GM19372 (cell line): ENCODE data around the gene GUCD1.
"Not testable (repeated sequence)": the region's sequence is repeated elsewhere in the genome, so short reads cannot be mapped to it uniquely, and the experiment has no call there.

Source experiments
- ATAC-seq: cut with Tn5 transposase; IDR thresholded peaks from one replicate; pipeline ENCODE4 v1.9.1; 2021; ENCODE audit warnings: mild to moderate bottlenecking, low read depth, moderate library complexity; ENCODE audit not compliant: unreplicated experiment

The GUCD1 gene

DNA sequence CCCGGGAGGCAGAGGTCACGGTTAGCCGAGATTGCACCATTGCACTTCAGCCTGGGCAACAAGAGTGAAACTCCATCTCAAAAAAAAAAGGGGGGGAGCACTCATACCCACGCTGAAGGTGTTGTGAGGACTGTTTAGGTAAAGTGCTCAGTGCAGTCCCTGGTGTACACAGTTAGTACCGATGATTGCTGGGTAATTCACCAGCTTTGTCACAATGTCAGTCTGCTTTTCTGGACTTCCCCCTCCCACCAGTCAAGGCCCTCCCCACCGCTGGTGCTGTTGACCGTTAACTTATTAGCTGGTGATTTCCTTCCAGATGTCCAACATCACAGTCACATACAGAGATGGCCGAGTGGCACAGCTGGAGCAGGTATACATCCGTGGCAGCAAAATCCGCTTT lies 12.7 kb upstream of the GUCD1 start:
- no peak for ATAC-seq

DNA sequence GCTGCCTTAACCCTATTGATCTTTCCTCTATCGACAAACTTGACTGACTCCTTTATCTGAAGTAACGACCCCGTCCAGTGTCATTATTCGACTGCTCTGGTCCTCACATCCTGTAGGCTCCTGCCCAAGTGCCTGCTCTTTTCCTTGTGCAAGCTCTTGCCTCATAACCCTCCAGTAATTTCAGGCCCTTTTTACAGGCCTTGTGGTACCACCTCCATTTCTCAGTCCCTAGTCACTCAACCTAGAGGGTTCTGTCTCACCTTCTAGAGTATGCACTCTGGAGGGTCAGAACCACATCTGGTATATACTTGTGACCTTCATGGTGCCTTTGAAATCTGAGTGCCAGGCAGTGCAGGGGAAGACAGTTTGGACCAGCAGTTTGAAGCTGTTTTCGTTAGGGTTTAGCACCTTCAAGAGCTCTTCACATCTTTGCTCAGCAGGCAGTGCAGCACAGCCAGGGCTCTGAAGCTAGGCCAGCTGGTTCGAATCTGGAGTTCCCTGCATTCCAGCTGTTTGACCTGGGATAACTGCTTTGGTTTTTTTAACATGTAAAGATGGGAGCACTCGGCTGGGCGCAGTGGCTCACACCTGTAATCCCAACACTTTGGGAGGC lies 12.1 kb upstream of the GUCD1 start:
- no peak for ATAC-seq

DNA sequence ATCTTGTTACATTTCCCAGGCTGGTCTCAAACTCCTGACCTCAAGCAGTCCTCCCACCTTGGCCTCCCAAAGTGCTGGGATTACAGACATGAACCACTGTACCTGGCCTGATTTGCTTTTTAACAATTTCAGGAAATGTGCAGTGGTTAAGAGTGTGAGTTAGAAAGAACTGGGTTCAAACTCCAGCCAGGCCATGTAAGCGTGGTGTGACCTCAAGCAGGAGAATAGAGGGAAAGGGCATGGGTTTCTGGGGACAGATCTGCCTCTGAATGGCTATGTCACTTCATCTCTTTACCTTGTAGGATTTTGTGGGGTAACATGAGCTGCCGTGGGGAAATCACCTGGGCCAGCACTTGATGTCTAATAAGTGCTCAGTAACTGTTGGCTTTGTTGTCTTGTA lies 10.1 kb upstream of the GUCD1 start:
- ATAC-seq, result no peak

DNA sequence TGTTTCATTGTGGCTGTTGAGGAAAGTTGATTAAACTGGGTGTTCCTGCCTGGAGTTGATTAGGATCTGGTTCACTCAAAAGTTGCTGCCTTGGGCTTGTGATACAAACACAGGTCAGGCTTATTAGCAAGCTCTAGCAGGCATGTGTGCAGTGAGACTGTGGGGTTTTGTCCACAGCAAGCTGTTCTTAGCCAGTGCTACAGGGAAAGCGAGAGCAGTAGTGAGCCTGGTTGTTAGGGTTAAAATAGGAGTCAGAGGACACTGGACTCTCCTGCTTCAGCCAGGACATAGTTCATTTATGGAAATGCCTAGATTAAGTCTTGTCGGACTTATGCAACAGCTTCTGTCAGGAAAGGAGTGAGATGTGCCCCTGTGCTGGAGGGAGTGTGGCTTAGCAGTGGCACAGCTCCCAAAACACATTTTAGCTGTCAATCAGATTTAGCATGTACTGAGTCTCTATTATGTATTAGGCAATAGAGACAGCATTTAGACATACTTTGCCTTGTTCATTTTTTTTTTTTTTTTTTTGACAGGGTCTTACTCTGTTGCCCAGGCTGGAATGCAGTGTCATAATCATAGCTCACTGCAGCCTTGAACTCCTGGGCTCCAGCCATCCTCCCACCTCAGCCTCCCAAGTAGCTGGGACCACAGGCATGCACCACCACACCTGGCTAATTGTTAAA lies 9.6 kb upstream of the GUCD1 start:
- no peak for ATAC-seq

DNA sequence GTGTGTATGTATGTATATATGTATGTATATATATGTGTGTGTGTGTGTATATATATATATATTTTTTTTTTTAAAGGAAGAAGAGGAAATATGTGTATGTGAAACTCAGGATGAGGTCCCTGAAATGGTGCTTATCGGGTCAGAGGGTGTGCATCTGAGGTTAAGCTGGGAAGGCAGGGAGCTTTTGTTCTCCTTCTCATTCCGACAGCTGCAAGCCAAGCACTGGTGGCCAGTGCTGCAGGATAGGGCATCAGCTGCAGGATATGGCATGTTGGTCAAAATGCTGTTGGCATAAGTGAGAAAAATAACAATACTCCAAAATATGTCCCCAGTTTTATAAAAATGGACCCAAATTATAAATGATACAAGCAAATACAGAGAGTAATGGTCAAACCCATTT lies 8.3 kb upstream of the GUCD1 start:
- ATAC-seq, result no peak

DNA sequence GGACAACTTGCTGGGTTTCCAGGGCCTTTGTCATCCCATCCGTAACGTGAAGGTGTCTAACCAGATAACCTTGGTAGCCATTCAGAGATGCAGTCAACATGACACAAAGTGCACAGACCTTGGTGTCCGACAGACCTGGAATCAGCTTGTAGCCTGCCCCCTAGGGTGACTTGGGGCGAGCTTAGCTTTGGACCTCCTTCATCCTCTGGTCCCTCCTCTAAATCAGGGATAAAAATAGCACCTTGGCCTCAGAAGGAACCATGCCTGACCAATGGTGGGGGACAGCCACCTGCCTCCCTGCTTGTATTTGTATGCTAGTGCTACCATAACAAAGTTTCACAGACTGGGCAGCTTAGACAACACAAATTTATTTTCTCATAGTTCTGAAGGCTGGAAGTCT lies 4.5 kb upstream of the GUCD1 start:
- no peak for ATAC-seq

DNA sequence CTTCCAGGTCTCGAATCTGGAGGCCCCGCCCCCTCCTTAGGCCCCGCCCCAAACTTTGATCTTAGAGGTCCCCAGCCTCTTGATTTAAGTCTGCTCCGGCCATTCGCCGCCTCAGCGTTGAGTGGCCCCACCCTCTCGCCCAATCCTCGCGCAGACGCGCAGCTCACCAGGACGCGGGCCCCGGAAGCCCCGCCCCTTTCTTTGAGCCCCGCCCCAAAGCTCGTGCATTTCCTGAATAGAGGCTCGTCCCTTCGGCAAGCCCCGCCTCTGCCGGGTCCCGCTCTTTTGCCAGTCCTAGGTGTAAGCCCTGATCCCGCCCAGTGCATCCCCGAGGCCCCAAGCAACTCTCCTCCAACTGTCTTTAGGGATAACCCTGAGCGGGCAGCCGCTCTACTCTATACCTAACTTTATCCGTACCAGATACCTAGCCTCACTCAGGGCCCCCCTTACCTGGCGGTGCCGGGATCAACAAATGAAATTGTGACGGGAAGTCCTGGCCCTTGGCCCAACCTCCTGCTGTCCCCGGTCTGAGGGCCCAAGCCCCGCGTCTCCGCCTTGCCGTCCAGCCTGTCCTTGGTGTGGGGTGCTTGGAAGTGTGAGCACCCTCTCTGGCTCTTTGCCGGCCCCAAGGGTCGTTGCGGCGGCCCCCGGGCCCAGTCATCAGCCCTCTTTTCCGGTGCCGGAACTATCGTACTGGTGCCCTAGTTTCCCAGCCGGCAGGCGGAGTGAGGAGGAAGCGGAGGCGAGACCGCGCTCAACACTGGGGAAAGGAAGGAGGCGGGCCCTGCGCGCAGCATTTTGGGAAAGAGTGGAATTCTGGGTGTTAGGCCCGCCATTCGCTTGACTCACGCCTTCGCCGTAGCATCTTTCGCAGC lies 464 bp upstream of the GUCD1 start, which contains the start of gene SNRPD3:
Gene SNRPD3 (plus strand): TSS at position 835 of the 875 bp plus-strand sequence. CDS start 1,676 bp downstream, outside the sequence.
- peak; percentile 74 for ATAC-seq

DNA sequence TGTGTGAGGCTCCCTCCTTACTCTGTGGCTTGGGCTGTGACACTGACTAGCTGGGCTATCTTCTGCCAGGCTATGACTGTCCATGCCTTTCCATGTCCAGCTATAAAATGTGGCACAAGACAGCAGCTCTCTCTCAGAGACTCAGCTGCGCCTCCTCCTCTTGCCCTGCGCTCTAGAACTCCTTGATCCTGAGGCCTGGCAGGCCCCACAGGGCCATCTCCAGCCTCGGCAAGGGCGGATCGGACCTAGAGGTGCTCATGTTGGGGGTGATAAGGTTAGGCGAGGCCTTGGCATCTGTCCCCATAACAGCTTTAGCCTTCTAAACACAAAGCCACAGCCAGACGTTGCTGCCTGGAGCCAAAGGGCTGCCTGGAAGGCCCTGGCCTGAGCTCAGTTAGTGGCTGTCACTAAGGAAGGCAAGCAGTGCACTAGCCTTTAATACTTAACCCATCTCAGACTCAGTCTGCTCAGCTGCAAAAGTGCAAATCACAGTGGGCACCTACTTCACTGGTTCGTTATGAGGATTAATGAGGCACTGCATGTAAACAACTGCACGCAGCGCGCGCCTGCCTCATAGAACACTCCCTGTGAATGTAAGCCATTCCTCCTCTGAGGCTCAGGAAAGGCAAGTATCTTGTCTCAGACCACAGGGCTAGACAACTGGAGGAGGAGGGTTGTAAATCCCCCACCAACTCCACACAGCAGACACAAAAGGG lies 1.2 kb downstream of the GUCD1 start:
- ATAC-seq, result no peak

DNA sequence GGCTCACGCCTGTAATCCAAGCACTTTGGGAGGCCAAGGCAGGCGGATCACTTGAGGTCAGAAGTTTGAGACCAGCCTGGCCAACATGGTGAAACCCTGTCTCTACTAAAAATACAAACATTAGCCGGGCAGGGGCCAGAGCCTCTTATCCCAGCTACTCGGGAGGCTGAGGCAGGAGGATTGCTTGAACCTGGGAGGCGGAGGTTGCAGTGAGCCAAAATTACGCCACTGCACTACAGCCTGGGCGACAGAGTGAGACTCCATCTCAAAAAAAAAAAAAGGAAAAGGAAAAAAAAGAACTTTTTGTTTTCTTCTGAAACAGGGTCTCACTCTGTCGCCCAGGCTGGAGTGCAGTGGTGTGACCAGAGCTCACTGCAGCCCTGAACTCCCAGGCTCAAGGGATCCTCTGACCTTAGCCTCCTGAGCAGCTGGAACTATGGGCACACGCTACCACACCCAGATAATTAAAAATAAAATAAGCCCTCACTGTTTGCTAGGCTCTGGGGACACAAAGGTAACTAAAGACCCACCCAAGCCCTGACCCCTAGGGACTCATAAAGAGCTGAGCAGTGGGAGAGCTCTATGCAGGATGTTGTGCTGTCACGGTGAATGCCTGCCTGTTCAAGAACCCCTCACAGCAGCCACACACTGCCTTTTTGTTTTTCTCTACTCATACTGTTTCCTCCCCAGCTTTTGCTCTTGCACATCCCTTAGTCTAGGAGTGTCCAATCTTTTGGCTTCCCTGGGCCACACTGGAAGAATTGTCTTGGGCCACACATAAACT lies 2.2 kb downstream of the GUCD1 start:
- not testable (repeated sequence) for ATAC-seq

DNA sequence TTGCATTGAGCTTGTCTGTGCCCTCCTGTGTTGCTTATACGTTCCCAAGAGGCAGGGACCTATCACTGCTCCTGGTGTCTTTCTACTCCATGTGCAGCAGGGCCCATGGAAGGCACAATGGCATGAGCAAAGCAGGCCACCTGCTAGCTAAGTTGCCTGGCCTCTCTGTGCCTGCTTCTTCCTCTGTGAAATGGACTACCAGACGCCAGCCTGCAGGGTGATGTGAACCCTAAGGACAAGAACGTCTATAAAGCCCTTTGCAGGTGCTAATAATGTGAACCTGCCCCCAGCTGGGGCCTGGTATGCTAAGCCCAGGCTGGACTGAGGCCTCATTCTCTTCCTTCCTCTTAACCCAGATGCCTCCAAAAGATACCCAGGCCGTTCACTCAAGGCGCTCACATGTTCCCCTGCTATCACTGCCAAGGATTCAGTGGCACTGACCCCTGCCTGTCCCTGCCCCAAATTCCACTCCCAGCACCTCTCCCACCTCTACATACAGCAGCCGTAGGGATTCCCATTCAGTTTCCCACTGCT lies 4.0 kb downstream of the GUCD1 start:
- no peak for ATAC-seq

DNA sequence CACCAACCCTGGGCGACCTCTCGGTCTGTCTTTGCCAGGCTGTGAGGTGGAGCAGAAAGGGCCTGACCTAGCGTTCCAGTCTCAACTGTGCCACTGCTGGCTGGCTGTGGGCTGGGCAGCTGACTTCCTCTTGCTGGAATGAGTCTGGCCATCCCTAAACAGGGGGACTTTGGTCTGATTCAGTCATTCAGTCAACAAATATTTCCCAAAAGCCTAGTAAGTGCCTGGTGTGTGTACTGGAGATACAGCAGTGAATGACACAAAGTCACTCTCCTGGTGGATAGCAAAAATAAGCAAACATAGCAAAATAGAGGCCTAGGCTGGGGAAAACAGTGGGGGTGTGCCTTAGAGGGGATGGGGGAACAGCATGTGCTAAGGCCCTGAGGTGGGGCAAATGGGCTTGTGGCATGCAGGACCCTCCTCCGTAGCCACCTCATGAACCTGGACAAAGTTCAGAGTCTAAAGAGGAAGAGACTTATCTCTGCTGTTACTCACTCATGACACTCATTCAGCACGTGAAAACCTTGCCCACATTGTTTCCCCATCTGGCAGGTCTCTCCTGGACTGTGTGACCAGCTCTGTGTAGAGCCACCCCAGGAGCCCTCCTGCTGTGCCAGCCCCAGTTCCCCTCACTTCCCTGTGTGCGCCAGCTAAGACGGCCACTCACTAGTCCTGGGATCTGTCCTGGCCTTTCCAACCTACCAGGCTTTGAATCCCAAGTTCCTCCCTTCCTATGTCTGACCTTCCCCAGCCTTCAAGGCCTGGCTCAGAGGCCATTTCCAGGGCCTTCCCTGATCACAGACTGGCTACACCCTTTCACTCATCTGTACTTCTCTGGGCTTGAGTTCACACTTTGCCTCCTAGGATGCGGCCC lies 4.7 kb downstream of the GUCD1 start:
- ATAC-seq, result no peak

DNA sequence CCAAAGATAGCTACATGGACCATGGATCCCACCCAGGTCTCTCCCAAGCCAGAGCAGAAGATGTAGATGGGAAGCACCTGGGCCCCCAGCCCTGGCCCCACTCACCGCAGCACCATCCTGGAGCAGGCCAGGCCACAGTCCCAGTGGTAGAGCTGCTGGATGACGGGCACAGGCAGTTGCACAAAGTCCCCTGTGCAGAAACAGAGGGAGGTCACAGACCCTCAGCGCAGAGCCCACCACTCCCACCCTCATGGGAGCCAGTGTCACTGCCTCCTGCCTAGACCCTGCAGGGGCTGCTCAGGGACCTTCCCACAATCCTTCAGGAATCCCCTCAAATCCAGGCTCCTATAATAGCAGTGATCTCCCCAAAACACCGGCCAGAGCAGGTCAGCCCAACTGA lies 6.1 kb downstream of the GUCD1 start:
- ATAC-seq, result no peak

DNA sequence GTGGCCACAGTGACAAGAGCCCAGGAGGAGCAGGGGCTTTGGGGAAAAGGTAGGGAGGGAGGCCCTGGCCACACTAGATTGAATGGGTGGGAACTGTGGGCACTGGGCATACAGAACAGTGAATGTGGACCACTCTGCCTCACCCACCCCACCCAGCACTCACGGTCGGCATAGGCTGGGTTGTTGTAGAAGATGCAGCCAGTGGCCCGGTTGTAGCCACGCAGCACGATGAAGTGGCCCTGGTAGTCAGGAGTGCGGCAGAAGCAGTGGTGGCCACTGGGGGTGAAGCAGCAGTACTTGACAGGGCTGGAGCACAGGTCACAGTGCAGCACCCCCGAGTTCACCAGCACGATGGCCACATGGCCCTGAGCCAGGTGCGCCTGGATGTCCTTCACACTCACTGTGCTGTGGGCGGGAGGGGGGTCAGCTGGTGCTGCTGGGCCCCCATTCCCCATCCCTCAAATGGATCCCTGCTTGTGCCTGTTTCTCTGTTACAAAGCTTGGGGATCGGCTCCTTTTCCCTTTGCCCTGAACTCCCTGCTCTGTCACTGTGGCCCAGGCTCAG lies 11.2 kb downstream of the GUCD1 start:
- no peak for ATAC-seq

DNA sequence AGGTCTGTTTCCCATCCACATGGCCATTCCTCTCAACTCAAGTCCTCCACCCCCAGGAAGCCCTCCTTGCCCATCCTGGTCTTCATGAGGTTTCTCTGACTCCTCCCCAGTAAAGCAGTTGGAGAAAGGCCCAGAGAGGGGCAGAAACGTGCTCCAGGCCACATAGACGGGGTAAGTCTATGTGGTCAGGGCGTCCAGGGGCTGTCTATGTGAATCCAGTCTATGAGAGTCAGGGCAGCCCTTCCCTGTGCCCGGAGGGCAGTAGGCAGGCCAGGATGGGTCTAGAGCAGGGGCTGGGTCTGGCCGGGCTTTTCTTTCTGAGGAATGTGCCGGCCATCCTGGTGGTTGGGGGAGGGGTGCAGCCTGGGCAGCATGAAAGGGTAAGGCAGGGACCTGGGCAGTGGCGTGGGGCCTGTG lies 11.7 kb downstream of the GUCD1 start:
- ATAC-seq, result no peak

DNA sequence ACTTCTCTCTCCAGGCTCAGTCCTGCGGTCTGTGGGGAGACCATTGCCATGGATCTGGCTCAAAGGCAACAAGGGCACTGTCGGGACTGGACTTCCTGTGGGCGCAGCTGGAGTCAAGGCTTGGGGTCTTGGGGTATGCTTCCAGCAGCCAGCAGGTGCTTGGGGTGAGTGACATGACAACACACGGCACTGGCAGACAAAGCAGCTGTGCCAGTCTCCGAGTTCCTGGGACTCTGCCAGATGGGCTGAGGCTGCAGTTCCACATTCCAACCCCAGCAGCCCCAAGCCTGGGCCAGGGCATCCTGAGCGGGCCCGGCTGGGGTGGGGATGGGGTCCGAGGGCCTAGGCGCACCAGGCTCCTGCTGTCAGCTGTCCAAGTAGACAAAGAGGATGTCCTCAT lies 12.3 kb downstream of the GUCD1 start:
- ATAC-seq, result no peak

DNA sequence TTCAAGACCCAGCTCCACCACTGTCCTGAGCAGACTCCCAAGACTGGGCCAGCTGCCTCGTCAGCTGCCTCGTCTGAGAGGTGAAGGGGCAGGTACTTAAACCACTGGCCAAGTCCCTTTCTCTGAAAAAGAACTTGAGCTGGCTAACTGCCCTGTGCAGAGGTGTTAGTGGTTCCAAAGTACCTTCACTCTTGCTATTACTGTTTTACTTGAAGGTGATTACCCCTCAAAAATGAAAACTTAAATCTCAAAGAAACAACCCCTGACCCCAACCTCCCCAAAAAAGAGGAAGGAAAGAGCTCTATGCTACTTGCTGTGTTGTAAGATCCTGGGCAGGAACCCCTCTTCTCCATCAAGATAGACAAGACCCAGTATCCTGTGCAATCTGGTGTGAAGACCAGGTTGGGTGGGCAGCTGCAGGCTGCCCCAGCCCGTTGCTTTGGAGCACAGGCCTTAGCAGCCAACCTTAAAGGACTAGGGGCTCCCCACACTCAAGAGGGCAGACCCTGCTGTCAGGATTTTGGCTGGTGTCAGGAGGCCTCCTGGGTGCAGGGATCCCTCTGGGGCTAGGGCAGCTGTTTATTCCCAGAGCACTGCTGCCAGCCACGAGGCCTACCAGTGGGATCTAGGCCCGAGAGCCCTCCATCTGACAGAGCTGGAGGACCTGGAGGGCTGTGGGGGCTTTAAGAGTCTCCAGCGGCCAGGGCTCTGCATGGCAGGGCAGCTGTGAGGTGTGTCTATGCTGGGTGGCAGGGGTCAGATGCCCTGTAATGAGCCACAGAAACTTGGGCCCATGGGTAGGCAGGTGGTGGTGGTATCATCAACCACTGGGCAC lies 13.0 kb downstream of the GUCD1 start:
- ATAC-seq, result no peak

DNA sequence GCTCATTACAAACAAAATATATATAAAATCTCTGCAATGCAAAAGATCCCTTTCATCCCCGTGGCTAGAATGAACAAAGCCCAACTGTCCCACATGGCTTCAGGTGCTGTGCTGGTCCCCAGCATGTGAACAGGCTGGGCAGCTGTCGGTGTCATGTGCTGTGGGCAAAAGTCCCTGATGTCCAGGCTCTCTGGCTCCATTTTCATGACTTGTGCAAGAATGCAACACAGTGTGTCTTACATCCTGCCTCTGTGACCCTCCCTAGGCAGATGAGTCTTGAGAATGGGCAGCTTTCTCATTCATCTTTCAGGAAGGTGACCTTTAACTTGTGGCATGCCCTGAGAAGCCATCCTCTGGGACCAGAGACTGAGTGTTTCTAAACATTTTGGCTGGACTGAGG lies 14.5 kb downstream of the GUCD1 start:
- no peak for ATAC-seq

DNA sequence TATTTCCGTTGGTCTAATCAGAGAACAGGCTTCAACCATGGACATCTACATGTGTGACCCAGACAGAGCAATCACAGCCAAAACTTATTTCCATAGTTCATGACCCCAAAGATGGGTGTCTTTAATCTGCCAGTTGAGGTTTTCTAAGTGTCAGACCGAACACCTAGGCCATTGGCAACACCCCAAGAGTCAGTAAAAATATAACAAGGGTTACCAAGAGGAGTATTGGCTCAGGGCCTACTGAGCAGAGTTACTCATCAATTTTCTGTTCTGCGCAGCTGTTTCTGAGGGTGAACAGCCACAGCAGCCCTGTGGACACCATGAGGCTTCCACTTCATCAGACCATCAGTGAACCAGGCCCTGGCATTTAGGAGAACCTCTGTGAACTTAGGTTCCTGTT lies 18.8 kb downstream of the GUCD1 start:
- ATAC-seq, result no peak
